Neutrophil (primary cell): ENCODE measurements around the gene CELF2.

Experiments used
- H3K27ac ChIP-seq: fragments of 200-600 bp; sonication (generic); 2 replicates; pipeline ENCODE4 v1.5.1; 2016; ENCODE audit warnings: mild to moderate bottlenecking, moderate library complexity
- H3K27me3 ChIP-seq: fragments of 200-600 bp; sonication (generic); 2 replicates; pipeline ENCODE4 v1.6.0; 2016; ENCODE audit warnings: mild to moderate bottlenecking
- H3K36me3 ChIP-seq: fragments of 200-600 bp; sonication (generic); 2 replicates; pipeline ENCODE4 v1.5.1; 2017
- H3K4me1 ChIP-seq, 2 experiments: fragments of 200-600 bp in 1 of 2; sonication (generic) in 1 of 2; 1 replicate in 1 of 2; 2 replicates in 1 of 2; pipeline versions ENCODE4 v1.5.1 to v1.6.1; 2013 to 2016; ENCODE audit warnings: low read depth in 1 of 2, low read length in 1 of 2, mild to moderate bottlenecking in 1 of 2, moderate library complexity in 1 of 2; ENCODE audit not compliant: control insufficient read depth in 1 of 2, insufficient read depth in 1 of 2
- H3K4me3 ChIP-seq, 2 experiments: fragments of 200-600 bp in 1 of 2; sonication (generic) in 1 of 2; 1 replicate in 1 of 2; 2 replicates in 1 of 2; pipeline ENCODE4 v1.5.1; 2013 to 2016; ENCODE audit warnings: low read depth in 1 of 2, low read length in 1 of 2, mild to moderate bottlenecking in 1 of 2, moderate library complexity in 1 of 2
- H3K9me3 ChIP-seq: fragments of 200-600 bp; sonication (generic); 2 replicates; pipeline ENCODE4 v1.5.1; 2016
- TF ChIP-seq, protein P1 (sequence below): fragments of 200-600 bp; sonication (generic); IDR thresholded peaks from 2 replicates; pipeline ENCODE4 v1.5.1; 2016; ENCODE audit warnings: antibody characterized with exemption

The CELF2 gene

DNA sequence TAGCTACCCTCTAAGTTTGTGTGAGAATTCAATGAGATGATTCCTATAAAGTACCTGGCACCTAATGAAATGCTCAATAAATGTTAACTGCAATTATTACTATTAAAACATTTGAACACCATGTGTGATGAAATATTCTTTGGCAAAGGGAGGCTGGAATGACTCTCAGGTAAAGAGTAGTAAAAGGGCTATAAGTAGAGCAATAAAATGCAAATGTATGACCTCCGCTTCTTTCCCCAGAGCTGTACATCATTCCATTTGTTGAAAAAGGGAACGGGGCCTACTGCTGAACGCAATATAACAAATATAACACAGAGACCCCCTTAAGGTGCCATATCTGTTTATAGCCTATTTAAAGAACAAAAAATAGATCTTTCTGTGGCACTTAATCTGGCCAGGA is 27.8 kb downstream of the CELF2 start:
- H3K4me1 ChIP-seq = no peaks in the 10 kb centered on the region
- no peak overlapping the region for H3K27ac ChIP-seq
- TF ChIP-seq, protein P1, sequence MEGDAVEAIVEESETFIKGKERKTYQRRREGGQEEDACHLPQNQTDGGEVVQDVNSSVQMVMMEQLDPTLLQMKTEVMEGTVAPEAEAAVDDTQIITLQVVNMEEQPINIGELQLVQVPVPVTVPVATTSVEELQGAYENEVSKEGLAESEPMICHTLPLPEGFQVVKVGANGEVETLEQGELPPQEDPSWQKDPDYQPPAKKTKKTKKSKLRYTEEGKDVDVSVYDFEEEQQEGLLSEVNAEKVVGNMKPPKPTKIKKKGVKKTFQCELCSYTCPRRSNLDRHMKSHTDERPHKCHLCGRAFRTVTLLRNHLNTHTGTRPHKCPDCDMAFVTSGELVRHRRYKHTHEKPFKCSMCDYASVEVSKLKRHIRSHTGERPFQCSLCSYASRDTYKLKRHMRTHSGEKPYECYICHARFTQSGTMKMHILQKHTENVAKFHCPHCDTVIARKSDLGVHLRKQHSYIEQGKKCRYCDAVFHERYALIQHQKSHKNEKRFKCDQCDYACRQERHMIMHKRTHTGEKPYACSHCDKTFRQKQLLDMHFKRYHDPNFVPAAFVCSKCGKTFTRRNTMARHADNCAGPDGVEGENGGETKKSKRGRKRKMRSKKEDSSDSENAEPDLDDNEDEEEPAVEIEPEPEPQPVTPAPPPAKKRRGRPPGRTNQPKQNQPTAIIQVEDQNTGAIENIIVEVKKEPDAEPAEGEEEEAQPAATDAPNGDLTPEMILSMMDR = no peak
- H3K27me3 ChIP-seq = peaks cover 5% of the 10 kb centered on the region
- H3K4me3 ChIP-seq = no peak overlapping the region
- no peaks in the 10 kb centered on the region for H3K9me3 ChIP-seq
- no peaks in the 10 kb centered on the region for H3K36me3 ChIP-seq

DNA sequence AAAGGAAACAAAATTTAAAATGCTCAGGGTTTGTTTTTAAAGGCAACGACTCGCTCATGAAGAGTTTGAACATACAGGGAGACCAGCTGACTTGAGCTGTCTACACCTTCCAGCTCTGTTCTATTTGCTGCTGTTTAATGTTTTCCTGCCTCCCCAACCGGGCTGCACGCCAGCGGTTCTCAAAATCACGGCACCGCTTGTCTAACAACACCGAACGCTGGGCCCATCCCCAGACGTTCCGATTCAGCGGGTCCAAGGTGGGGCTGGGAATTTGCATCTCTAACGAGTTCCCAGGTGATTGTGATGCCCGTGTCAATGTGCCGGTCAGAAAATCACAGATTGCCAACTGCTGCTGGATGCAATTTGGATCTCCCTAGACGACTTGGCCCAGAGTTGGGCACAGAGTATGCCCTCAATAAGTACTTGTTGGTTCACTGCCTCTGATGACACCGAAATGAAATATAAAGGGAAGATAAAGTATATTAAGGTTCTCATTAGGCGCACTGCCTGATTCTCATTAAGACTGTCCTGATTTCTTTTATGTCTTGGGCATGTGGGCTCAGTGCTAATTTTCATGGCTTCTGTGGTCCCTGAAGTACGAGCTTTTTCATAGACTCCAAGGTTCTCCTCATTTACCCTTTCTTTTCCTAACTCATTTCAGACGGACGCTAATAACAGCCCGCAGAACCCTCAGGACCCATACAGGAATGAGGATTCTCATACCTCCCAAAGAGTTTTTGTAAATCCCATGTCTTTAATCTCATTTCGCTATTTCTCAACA is 28.5 kb downstream of the CELF2 start:
- Histone ChIP-seq H3K9me3 (no peaks in the 10 kb centered on the region), H3K27me3 (peaks cover 5% of the 10 kb centered on the region), H3K4me3 (no peak overlapping the region), H3K27ac (no peak overlapping the region), H3K36me3 (no peaks in the 10 kb centered on the region), H3K4me1 (no peaks in the 10 kb centered on the region)
- TF ChIP-seq, protein P1 = no peak

DNA sequence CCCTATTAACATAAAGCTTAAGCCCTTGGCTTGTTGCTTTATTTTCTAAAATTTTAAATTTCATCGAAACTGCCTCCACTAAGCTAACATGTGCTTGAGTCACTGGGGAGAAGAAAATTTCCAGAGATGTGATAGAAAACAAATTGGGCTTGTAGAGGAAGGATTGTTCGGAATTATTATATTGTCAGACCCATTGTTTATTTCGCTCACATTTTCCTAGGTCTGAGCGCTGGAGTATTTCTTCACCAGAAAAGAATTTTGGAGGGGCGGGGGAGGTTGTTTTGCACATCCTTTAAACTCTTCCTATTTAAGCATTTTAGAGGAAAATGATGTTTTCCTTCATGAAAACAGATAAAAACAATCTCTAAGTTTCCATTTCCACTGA is 29.1 kb downstream of the CELF2 start:
- Histone ChIP-seq H3K36me3 (no peaks in the 10 kb centered on the region), H3K27me3 (peaks cover 5% of the 10 kb centered on the region), H3K9me3 (no peaks in the 10 kb centered on the region), H3K4me3 (no peak overlapping the region), H3K27ac (no peak overlapping the region), H3K4me1 (no peaks in the 10 kb centered on the region)
- TF ChIP-seq, protein P1 = no peak

DNA sequence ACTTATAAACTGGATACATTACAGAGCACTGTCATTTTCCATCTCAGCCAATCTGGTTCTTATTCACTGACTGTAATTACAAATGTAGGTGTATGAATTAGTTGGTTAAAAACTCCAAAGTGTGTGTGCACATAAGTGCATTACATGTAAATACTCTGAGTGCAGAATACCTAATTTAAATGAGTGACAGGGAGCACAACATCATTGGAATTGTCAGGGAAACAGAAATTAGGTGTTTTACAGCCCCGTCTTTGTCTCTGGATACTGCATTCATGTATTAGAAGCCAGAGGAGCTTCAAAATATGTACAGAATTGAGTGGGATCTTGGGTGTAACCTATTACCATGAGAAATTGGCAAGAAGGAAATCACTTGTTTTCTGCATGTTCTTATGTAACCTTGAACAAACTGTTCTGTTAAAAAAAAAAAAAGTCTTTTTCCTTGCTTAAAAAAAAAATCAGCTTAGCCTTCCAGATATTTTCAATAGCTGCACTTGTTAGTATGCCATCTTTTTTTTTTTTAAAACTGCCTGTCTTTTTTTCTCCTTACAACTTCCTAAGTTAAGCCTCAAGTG is 31.1 kb downstream of the CELF2 start:
- no peaks in the 10 kb centered on the region for H3K9me3 ChIP-seq
- H3K27me3 ChIP-seq = peaks cover 5% of the 10 kb centered on the region
- H3K4me1 ChIP-seq = no peaks in the 10 kb centered on the region
- H3K36me3 ChIP-seq = no peaks in the 10 kb centered on the region
- no peak overlapping the region for H3K27ac ChIP-seq
- TF ChIP-seq, protein P1 = no peak
- no peak overlapping the region for H3K4me3 ChIP-seq

DNA sequence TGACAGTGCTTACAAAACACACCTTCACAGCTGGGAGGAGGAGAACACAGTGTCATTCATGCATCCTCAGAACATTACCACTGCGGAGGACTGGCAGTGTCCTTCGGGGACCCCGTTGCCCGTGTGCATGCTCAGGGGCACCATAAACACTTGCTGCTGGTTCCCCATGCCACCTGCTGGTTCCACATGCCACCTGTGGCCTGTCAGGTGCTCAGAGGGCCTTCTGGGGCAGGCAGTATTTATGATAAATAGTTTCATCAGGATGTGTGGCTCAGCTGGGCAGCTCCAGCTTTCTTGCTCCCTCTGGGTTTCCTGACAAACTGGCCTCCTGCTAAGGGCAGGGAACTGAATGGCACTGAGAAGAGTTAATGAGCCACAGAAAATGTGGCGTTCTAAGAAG is 32.1 kb downstream of the CELF2 start:
- H3K4me3 ChIP-seq = no peak overlapping the region
- H3K9me3 ChIP-seq = no peaks in the 10 kb centered on the region

More for the DNA sequence above, 32.1 kb downstream of the CELF2 start:
- Histone ChIP-seq H3K4me1 (no peaks in the 10 kb centered on the region), H3K36me3 (no peaks in the 10 kb centered on the region), H3K27me3 (peaks cover 5% of the 10 kb centered on the region), H3K27ac (no peak overlapping the region)
- TF ChIP-seq, protein P1 = no peak
